ENCODE measurements around the gene IMMT. TPM values are rescaled to one million over a fixed set of nuclear protein-coding genes. Genes with fewer than 3 reads are reported as not detected.
A peak's percentile ranks its signal among the peaks of the same experiment; 100 is the strongest.

Gene IMMT
- total RNA-seq, 1 donor from 2014 or later, result 42.3 TPM

DNA sequence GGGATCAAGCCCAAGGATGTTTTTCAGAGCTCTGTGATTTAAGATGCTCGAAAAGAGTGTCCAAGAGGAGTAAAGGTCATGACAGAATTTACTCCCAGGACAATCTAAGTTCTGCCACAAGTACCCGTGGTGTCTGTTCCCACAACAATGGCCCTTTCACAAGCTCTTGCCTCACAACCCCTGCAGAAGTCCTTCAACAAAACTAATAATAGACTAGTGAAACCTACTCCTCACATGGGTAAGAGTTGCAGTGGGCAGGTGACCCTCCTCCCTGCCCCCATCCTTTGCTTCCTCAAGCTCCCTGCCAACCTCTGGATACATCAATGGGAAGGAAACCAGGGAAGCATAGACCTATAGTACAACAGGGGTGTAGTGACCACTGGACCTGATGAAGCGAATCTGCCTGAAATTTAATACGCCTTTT lies 54.3 kb downstream of the IMMT start:
- no peak for DNase-seq

- no peak for DNase-seq
These were observed 55.3 kb downstream of the IMMT start for GRCh38 chr2:86139981-86140380.

GRCh38 chr2:86138736-86139625 lies 56.3 kb downstream of the IMMT start:
- DNase-seq, result no peak

- DNase-seq, result no peak
These were observed 59.1 kb downstream of the IMMT start for GRCh38 chr2:86136141-86136540.

GRCh38 chr2:86135653-86136052 lies 59.6 kb downstream of the IMMT start:
- DNase-seq, result peak; percentile 3

DNA sequence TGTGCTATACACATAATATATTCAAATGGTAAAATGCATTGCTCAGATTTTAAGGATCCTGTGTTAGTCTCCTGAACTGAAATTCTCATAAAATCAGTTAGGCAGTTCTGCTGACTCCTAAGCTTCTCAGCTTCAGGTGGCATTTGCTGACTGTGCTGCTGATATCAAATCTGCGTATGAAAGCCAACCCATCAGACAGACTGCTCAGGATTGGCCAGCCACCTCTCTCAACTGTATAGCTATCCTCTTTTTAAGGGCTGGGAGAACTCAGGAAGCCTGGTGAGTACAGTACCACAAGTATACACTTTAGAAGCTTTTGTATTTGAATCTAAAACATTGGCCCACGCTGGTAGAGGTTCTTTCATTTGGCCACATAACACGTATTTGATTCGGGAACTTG lies 60.6 kb downstream of the IMMT start:
- DNase-seq, result no peak

DNA sequence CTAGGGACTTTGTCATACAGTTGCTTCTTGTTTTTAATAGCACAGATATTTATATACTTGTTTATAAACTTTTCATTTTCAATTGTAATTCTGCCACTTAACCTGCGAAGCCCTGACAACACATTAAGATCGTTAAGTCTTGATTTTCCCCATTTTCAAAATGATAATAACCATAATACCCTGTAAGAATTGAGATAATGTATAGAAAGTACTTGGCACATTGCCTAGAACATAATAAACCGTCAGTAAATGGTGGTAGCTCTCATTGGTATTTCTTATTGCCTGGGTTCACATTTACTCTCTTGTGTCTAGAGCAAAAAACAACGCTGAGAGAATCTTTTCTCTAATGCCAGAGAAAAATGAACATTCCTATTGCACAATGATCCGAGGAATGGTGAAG lies 70.6 kb downstream of the IMMT start:
- no peak for DNase-seq

- no peak for DNase-seq
These were observed 71.8 kb downstream of the IMMT start for GRCh38 chr2:86123328-86123925.

- no peak for DNase-seq
These were observed 77.1 kb downstream of the IMMT start for GRCh38 chr2:86118130-86118529.

DNA sequence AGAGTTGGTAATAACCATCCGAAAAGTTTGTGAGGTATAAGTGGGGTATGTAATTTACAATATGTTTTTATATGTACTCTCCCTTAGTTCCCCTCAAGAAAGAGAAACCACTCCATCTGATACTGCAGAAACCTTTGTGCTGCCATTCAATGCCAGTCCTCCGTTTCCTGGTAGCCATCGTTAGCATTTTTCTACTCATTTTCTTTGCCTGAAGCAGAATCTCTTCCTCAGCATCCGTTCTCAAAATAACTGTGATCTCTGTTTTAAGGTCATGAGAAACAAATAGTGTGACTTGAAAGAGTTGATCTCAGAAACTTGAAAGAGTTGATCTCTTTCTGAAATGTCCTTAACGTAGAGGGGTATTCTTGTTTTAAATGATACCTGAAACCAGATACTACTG lies 88.2 kb downstream of the IMMT start:
- DNase-seq, result no peak

DNA sequence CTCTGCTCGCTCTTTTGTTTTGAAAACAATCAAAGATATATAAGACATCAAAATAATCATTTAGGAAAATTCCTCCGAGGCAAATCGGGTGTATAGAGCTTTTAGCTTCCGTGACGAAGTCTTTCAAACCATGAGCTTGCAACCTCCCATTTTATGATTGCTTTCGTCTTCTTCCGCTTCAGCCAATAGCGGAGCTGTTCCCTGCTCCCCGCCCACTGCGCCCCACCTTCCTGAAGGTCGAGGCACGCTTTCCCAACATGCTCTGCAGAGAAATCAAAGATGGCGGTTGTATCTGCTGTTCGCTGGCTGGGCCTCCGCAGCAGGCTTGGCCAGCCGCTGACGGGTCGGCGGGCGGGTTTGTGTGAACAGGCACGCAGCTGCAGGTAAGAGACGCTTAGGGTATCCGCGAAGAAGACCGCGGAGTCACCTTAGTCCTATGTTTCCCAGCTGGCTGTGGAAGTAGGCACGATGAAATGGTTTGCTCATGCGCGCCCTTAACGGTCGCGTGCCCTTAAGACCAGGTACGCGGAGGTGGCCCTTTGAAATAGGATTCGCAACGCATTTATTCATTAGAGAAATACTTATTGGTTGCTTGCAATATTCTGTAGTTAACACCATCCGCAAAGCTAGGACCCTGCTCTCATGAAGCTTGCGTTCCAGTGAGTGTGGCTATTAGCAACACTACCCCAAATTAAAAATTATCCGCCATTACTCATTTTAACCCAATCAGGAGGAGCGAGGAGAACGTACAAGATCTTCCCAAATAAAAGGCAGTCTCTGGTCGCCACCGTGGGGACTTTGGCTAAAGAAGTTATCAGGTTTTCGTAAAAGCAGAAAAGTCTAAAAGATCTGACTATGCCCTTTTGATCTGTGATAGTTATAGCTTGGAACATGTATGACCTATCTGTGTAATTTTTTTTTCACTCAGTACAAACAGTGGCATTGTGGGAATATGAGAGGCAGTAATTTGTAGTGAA lies 89.0 kb downstream of the IMMT start, which contains the start of gene PTCD3:
Gene PTCD3 (plus strand): TSS at position 267 of the 977 bp plus-strand sequence. CDS start 13 bp downstream, at position 280.
- peak; percentile 92 for DNase-seq

DNA sequence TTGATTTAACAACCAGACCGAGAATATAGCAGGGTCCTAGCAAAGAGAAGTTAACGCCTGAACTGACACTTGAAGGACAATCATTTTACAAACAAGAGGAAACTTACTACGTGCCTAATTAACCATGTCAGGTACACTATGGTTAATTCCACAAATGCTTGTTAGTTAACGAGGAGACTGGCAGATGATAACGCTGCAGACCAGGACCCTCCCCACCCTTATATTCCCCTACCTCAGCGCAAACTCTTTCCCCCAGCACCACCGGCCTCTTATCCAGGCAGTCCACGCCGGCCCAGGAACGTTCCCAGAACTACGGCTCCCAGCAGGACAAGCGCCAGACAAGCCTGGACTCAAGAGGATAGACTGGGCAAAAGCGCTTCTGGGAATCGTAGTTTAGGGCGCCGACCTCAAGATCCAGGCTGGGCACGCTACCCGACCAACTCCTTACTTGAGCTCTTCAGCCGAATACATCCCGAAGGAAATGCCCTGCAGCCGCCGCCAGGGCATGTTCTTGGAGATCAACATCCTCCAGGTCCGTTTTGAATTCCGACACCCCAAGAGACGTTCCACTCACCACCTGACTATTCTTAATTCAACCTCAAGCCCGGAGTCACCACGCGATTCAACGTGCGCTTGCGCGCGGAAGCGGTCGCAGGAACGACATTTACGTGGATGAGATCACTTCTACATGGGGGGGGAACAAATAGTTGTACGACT lies 89.9 kb downstream of the IMMT start, which contains the start of gene POLR1A:
Gene POLR1A (minus strand): TSS at position 635 of the 717 bp plus-strand sequence. CDS start 110 bp downstream, at position 525.
- DNase-seq, result peak; percentile 89

DNA sequence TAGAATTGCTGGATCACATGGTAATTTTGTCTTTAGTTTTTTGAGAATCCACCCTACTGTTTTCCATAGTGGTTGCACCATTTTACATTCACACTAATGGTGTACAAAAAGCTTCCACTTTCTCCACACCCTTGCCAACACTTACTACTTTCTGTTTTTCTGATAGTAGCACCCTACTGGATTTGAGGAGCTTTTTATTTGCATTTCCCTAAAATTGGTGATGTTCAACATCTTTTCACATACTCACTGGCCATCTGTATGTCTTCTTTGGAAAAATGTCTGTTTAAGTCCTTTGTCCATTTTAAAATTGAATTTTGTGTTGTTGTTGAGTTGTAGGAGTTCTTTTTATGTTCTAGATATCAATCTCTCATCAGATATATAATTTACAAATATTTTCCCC lies 93.1 kb downstream of the IMMT start:
- no peak for DNase-seq

- no peak for DNase-seq
These were observed 97.3 kb downstream of the IMMT start for GRCh38 chr2:86097913-86098312.

DNA sequence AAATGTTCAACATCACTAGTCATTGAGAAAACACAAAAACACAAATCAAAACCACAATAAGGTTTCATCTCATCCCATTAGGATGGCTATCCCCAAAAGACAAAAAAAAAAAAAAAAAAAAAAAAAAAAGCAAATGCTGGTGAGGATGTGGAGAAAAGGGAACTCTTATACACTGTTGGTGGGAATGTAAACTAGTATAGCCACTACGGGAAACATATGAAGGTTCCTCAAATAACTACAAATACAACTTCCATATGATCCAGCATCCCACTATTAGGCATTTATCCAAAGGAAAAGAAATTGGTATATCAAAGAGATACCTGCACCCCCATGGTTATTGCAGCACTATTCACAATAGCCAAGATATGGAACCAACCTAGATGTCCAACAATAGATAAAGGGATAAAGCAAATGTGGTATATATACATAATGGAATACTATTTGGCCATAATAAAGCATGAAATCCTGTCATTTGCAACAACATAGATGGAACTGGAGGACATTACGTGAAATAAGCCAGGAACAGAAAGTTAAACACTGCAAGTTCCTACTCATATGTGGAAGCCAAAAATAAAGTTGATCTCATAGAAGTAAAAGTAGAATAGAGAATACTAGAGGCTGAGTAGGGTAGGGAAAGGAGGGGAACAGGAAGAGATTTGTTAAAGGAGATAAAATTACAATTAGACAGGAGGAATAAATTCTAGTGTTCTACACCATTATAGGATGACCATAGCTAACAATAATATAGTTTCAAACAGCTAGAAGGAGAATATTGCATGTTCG lies 98.0 kb downstream of the IMMT start:
- no peak for DNase-seq

DNA sequence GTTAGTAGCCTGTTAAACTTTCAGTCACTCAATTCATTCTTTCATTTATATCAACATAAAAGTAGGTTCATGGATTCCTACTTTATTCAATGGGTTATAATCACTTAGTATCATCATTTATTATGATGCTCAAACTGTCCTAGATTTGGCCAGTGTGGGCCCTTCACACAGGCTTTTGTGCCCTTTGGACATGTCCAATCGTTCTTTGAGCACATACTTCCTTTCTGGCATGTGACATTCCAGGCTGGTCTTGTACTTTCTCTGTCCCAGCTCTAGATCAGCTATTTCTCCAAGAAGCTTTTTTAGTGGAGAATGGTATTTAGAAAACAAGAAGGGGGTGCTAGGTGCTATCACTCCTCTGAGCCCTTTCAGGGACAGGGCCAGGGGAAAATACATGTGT lies 101.0 kb downstream of the IMMT start:
- no peak for DNase-seq
